Activated CD8-positive, alpha-beta T cell treated with anti-CD3 and anti-CD28 coated beads, Interleukin-2, amount 10 ng/mL, durations not matched to agents 7 days and 5 days (primary cell): ENCODE data around the gene ANKRD23. TPM values are rescaled to one million over a fixed set of nuclear protein-coding genes. Genes with fewer than 3 reads are reported as not detected.

Experiments
- ATAC-seq: fragments of 150-1000 bp; cut with Tn5 transposase; one replicate; pipeline ENCODE4 v1.10.0; 2021; ENCODE audit warnings: moderate library complexity
- CTCF ChIA-PET: fragments of 350-600 bp; sonication (Branson Sonifier 250); formaldehyde crosslinking; loops from one replicate; lab custom pipeline; 2021; ENCODE audit warnings: antibody characterized with exemption; lab: Charles Lee
- POLR2A ChIA-PET: fragments of 350-600 bp; sonication (Branson Sonifier 250); formaldehyde crosslinking; loops from one replicate; lab custom pipeline; 2021; ENCODE audit warnings: antibody characterized with exemption; lab: Charles Lee
- DNase-seq: peaks from one replicate; pipeline ENCODE4 v3.0.0-alpha.2; 2020
- H3K27ac Mint-ChIP-seq: one replicate; pipeline ENCODE4 v1.8.0; 2021; ENCODE audit warnings: mild to moderate bottlenecking, mixed read lengths
- H3K27me3 Mint-ChIP-seq: one replicate; pipeline ENCODE4 v1.8.0; 2021; ENCODE audit warnings: low read depth, mixed read lengths
- H3K36me3 Mint-ChIP-seq: one replicate; pipeline ENCODE4 v1.8.0; 2021; ENCODE audit warnings: low read depth, mixed read lengths
- H3K4me1 Mint-ChIP-seq: one replicate; pipeline ENCODE4 v1.8.0; 2021; ENCODE audit warnings: low read depth, mixed read lengths
- H3K4me3 Mint-ChIP-seq: one replicate; pipeline ENCODE4 v1.8.0; 2021; ENCODE audit warnings: mild to moderate bottlenecking, mixed read lengths
- H3K9me3 Mint-ChIP-seq: one replicate; pipeline ENCODE4 v1.8.0; 2022; ENCODE audit warnings: mixed read lengths; ENCODE audit not compliant: insufficient read depth
- microRNA-seq: library from miRNA; unstranded; fragments of <30 nt; microRNA quantifications from one replicate; pipeline ENCODE4 v1.2.0, GENCODE V29; 2022
- total RNA-seq, 2 experiments: library from RNA; stranded (reverse); gene quantifications; one replicate each; pipeline ENCODE4 v1.2.3, GENCODE V29; 2021

ANKRD23 gene
- total RNA-seq, 2 experiments from 2014 or later, result 12.6 to 17.2 TPM

DNA sequence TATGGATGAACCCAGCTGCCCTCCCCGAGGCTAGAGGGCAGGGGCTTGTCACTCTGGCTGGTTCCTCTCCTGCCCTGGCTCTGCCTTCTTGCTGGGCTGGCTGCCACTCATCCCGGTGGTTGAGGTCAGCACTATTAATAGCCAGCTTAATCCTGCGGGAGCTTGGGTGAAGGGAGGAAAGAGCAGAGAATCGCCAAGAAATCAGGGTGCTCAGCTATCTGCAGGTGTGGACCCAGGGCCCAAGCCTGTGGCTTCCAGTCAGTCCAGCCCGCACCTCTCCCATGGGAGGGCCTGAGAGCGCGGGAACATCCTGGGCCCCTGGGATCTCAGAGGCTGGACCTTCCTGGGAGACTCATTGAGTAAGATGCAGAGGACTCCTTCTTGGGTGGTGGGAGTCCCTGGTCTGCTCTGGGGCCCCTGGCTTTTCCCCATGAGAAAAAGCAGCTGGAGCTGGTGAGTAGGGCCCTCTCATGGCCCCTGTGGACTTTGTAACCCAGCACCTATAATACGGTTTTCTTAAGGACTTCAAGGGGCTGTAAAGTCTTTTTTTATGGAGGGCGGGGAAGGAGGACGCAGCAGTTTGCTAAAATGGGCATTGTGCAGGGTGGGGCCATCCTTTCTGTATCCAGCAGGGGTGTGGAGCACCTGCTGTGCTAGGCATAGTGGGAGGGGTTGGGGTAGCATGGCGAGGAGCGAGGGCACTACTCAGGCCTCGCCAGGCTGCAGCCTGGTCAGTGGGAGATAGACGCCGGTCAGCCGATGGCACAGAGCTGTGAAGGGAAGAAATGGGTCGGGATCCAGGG, 55.2 kb downstream of the ANKRD23 start:
- Mint-ChIP-seq H3K4me3 (no peak overlapping the region), H3K27ac (no peak overlapping the region), H3K4me1 (no peaks in the 10 kb centered on the region), H3K9me3 (no peaks in the 10 kb centered on the region), H3K36me3 (no peaks in the 10 kb centered on the region), H3K27me3 (no peaks in the 10 kb centered on the region)
- DNase-seq (no peak), ATAC-seq (no peak)
- ChIA-PET POLR2A (no interaction called here), CTCF (no interaction called here)

Small RNA genes within 50 kb of the gene (microRNA-seq; reads per million reads assigned to microRNA genes)
- gene MIR3127, result not detected

Other genes starting within 250 kb of the ANKRD23 start
- 10 to 100 TPM; 60.8 to 64.4 TPM for gene KANSL3, start 205.7 kb downstream of the ANKRD23 start, total RNA-seq
- gene FER1L5, start 201.3 kb downstream of the ANKRD23 start, total RNA-seq, result not detected
- 1 to 10 TPM; 7.4 to 7.9 TPM for gene LMAN2L, start 104.0 kb downstream of the ANKRD23 start, total RNA-seq
- gene CNNM4, start 83.1 kb downstream of the ANKRD23 start, total RNA-seq, result 1 to 10 TPM; 7.1 TPM
- gene CNNM3, start 27.8 kb downstream of the ANKRD23 start, total RNA-seq, result 10 to 100 TPM; 28.1 to 29.9 TPM
- 10 to 100 TPM; 35.4 to 36.7 TPM for gene ANKRD39, start 14.0 kb upstream of the ANKRD23 start, total RNA-seq
- 10 to 100 TPM; 21.0 to 24.5 TPM for gene SEMA4C, start 26.1 kb upstream of the ANKRD23 start, total RNA-seq
- 1 to 10 TPM in 1 of 2 experiments, under 1 TPM in 1; 0.39 to 1.2 TPM for gene FAM178B, start 142.6 kb upstream of the ANKRD23 start, total RNA-seq